SU-DHL-6 (cell line): ENCODE results near the gene EBF3.

ENCODE experiments used
- CTCF ChIP-seq: fragments of 200-600 bp; sonication (generic); IDR thresholded peaks from one replicate; pipeline ENCODE4 v1.5.1; 2017; ENCODE audit warnings: antibody characterized with exemption, mild to moderate bottlenecking, low read length, moderate library complexity; ENCODE audit not compliant: insufficient read depth, poor library complexity, severe bottlenecking
- EZH2phosphoT487 ChIP-seq: fragments of 200-600 bp; sonication (generic), shearing (Covaris generic); conservative IDR thresholded peaks from 2 replicates; pipeline ENCODE4 v1.6.1; 2018; ENCODE audit warnings: mild to moderate bottlenecking, antibody characterized with exemption, low read length, moderate library complexity, mixed read lengths

GRCh38 chr10:129965959-129966358 lies 1.9 kb upstream of the EBF3 start:
- no peak for TF ChIP-seq CTCF
- no peak for TF ChIP-seq EZH2phosphoT487
